Measurements from ENCODE around the gene FAM117B.

DNA sequence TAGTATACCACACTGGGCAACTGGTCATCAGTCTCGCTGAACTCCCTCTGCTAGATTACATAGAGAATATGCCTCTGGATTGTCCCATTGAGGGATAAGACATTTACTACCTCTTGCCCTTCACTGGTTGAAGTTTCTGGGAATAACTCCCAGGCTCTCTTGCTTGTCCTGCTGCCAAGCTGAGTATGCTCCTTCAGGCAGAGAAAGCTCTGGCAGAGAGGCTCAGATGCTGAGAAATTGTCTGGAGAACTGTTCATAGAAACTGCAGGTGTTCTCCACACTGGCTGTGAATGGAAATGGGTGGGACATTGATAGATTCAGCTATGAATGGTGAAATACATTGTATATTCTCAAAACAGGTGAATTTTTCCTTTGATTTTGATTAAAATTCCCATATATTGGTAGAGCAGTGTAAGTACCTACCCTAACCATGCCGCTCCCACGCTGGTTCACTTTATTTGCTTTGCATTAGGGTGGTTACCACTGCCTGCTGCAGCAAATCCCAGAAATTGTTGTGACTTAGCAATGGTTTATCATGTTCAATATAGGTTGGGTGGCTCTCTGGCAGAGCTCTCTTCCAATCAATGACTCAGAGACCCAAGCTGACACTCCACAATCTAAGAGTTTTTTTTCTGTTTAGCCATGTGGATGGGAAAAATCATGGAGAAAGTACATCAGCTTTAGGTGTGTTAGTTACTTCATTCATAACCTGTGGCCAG, 36.7 kb downstream of the FAM117B start:
- TF ChIP-seq CTCF (IDR thresholded peaks at IDR 0.05; ENCODE audit: low read depth, low read length) (no peak), POLR2A (IDR thresholded peaks at IDR 0.05; ENCODE audit: extremely low read depth, insufficient read length) (no peak), MYC (IDR thresholded peaks at IDR 0.05; ENCODE audit: low read depth, low read length) (no peak)
- TF ChIP-seq, protein P1, sequence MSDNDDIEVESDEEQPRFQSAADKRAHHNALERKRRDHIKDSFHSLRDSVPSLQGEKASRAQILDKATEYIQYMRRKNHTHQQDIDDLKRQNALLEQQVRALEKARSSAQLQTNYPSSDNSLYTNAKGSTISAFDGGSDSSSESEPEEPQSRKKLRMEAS (IDR thresholded peaks at IDR 0.05; ENCODE audit: low read depth, low read length), result no peak
